GM06990 (cell line): ENCODE data around the gene PANK4.

Experiments
- DNase-seq: peaks from one replicate; pipeline ENCODE4 v3.0.0-alpha.2; 2011; ENCODE audit not compliant: insufficient read length; ENCODE audit errors: extremely low read depth
- H3K27me3 ChIP-seq: replicated peaks from 2 replicates; pipeline ENCODE4 v1.6.0; 2011; ENCODE audit warnings: low read length; ENCODE audit not compliant: control insufficient read depth, insufficient read depth
- H3K36me3 ChIP-seq: 2 replicates; pipeline ENCODE4 v1.5.1; 2011; ENCODE audit warnings: low read length; ENCODE audit not compliant: control insufficient read depth, insufficient read depth
- H3K4me3 ChIP-seq: replicated peaks from 2 replicates; pipeline ENCODE4 v1.5.1; 2011; ENCODE audit warnings: low read depth, mild to moderate bottlenecking, control low read depth, low read length
- CTCF ChIP-seq: IDR thresholded peaks from 2 replicates; pipeline ENCODE4 v1.5.1; 2011; ENCODE audit warnings: low read length, control low read depth, mild to moderate bottlenecking, inconsistent platforms; ENCODE audit not compliant: insufficient read depth, poor library complexity, severe bottlenecking

Gene PANK4

GRCh38 chr1:2508751-2509150 lies 17.6 kb downstream of the PANK4 start:
- H3K4me3 ChIP-seq: no peak overlapping the region
- DNase-seq: no peak
- TF ChIP-seq CTCF: no peak
- no peaks in the 10 kb centered on the region for H3K27me3 ChIP-seq
- peaks cover 35% of the 10 kb centered on the region for H3K36me3 ChIP-seq

GRCh38 chr1:2508180-2508579 lies 18.2 kb downstream of the PANK4 start:
- peaks cover 30% of the 10 kb centered on the region for H3K36me3 ChIP-seq
- H3K4me3 ChIP-seq: no peak overlapping the region
- DNase-seq: no peak
- H3K27me3 ChIP-seq: no peaks in the 10 kb centered on the region
- TF ChIP-seq CTCF: no peak

DNA sequence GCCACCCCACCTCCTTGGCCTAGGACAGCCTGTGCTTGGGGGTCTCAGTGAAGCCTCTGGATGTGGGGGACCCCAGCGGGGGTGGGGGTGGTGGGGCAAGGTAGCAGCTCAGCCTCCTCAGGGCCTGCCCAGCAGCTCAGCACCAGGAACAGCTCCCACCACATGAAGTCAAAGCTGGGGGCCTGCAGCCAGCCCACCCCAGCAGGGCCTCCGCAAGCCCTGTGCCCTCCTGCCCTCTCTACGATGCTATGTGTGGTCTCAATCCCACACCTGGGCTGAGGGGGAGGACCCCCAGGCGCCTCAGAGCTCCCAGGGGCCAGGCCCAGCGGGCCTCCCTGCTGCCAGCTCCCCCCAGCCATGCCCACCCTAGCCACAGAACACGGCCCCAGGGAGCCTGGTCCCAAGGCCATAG lies 18.6 kb downstream of the PANK4 start:
- no peaks in the 10 kb centered on the region for H3K27me3 ChIP-seq
- no peak for TF ChIP-seq CTCF
- no peak overlapping the region for H3K4me3 ChIP-seq
- DNase-seq: no peak
- peaks cover 26% of the 10 kb centered on the region for H3K36me3 ChIP-seq

GRCh38 chr1:2506901-2507565 lies 19.4 kb downstream of the PANK4 start:
- Histone ChIP-seq H3K4me3 (no peak overlapping the region), H3K36me3 (peaks cover 23% of the 10 kb centered on the region), H3K27me3 (no peaks in the 10 kb centered on the region)
- no peak for DNase-seq
- no peak for TF ChIP-seq CTCF

DNA sequence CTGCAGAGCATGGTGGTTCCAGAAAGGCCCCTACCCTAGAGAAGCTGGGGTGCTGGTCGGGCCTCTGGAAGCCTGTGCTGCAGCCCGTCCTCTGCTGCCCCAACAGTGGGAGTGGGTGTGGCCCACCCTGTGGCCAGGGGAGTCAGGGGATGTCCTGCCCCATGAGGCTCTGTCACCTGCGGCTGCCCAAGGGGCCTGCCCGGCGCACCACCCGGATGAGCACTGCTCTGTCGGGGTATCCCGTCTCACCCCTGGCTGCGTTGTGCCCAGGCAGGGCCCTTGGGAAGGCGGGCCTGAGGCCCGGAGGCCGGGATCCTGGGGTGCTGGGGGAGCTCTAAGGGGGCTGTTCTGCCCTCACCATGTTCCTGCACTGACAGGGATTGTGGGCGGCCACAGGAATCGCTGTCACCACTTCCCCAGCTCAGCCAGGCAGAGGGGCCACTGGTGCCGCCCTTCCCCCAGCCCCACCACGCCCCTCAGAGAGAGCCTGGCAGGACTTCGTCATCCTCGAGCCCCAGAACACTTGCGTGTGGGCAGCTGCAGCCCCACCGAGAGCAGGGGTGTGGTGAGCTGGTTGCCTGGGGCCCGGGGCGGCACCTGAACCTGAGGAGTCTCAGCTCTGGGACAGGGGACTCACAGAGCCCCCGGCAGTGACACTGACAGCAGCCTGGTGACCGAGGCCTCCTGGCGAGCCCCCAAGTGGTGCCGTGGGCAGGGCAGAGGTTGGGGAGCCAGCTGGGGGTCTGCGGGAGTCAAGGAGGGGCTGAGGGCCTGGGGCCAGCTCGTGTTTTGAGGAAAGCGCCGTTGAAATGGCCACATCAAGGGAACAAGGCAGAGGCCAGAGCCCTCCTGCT lies 20.2 kb downstream of the PANK4 start:
- peaks cover 18% of the 10 kb centered on the region for H3K36me3 ChIP-seq
- no peaks in the 10 kb centered on the region for H3K27me3 ChIP-seq
- TF ChIP-seq CTCF: no peak
- no peak for DNase-seq
- no peak overlapping the region for H3K4me3 ChIP-seq
